T follicular helper cell (primary cell): ENCODE data around the gene LGALS8.
"Not testable (repeated sequence)": the region's sequence is repeated elsewhere in the genome, so short reads cannot be mapped to it uniquely, and the experiment has no call there.

Source experiments
- DNase-seq: peaks from one replicate; pipeline ENCODE4 v3.0.0-alpha.2; 2020; ENCODE audit warnings: low read depth
- total RNA-seq, 2 experiments: gene quantifications; one replicate each; lab custom pipeline; 2026; lab: John Stamatoyannopoulos, UW

LGALS8 gene
- total RNA-seq: 129 to 338 reads per million in 2 experiments

- DNase-seq: peak; percentile 80
Measured at GRCh38 chr1:236523704-236524141, at the start of gene LGALS8. TSS of gene LGALS8 (plus strand) at chr1:236523982. CDS start at chr1:236526071, 2,089 bp downstream.

- no peak for DNase-seq
Measured at GRCh38 chr1:236476019-236476418, 47.8 kb upstream of the LGALS8 start.

DNA sequence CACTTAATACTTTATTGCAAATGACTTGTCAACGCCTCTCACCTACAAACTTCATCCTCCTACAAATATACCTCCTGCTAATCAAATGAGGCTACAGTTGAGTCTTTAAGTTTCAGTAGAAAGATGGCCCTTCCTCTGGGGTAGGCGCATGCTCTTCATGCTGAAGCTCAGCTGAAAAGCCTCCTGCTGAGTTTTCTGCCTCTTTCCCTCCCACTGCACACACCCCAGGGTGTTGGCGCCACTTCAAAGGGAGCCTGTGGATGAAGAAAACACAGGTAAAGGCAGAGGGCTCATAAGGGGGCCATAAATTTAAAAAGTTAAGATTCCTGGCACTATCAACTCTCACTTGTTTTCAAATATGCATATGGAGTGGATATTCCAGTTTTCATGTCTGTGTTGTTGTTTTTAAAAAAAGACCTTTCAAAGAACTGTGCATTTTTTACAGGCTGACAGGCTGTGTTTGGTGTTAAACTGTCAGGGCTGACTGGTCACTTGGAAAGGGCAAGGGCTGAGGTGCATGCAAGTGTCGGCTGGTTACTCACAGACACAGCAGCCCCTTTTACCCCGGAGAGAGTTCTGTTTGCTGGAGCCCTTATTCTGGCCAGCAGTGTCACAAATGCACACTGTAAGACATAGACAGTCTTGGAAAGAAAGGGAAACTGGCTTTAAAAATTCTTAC lies 42.9 kb upstream of the LGALS8 start:
- no peak for DNase-seq

DNA sequence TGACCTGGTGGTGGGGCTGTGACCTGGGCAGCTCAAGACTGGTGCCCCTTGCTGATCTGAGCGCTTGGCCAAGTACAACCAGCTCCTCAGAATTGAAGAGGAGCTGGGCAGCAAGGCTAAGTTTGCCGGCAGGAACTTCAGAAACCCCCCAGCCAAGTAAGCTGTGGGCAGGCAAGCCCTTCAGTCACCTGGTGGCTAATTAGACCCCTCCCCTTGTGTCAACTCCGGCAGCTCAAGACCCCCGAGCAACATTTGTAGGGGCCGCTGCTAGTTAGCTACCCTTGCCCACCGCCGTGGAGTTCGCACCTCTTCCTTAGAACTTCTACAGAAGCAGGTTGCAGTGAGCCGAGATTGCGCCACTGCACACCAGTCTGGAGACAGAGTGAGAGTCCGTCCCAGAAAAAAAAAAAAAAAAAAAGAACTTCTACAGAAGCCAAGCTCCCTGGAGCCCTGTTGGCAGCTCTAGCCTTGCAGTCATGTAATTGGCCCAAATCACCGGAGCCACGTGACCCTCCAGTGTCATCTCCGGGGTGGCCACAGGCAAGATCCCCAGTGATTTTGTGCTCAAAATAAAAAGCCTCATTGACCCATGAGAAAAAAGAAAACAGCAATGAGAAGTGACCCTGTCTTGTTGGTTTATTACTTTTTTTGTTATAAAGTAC lies 39.3 kb upstream of the LGALS8 start:
- DNase-seq: no peak

GRCh38 chr1:236486356-236487002 lies 37.3 kb upstream of the LGALS8 start:
- no peak for DNase-seq

GRCh38 chr1:236489161-236489560 lies 34.6 kb upstream of the LGALS8 start:
- not testable (repeated sequence) for DNase-seq

GRCh38 chr1:236489710-236490377 lies 33.9 kb upstream of the LGALS8 start:
- DNase-seq: no peak

GRCh38 chr1:236491469-236492136 lies 32.2 kb upstream of the LGALS8 start:
- DNase-seq: no peak

DNA sequence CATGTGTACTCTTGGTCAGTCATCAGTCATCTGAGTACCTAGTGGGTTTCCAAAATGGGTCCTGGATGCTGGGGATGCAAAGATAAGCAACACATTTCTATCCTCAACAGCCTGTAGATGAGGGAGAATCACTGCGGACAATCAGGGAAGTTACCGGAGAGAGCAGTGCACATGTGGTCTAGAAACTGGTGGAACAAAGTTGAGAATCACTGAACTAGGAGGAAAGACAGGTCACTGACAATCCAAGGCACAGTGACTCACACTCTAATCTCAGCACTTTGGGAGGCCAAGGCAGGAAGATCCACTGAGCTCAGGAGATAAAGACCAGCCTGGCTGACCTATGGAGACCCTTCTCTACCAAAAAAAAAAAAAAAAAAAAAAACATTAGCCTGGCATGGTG lies 31.4 kb upstream of the LGALS8 start:
- DNase-seq: no peak

DNA sequence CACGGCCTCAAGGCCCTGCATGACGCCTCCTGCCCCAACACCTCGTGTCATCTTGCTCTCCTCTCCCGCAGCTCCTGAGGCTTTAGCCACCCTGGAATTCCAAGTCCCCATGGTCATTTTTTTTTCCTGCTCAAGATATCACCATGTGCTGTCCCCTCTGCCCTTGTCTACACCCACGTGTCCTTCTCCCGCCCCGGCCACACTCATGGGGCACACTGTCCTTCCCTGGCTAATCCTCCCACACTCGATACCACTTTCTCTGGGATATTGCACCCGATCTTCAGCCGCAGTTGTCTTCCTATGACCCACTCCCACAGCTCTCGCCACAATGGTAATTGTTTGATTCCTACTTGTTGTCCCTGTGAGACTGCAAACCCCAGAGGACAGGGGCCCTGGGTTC lies 29.7 kb upstream of the LGALS8 start:
- DNase-seq: no peak

GRCh38 chr1:236494586-236495466 lies 29.0 kb upstream of the LGALS8 start:
- no peak for DNase-seq

GRCh38 chr1:236495467-236496112 lies 28.2 kb upstream of the LGALS8 start:
- DNase-seq: no peak

- no peak for DNase-seq
Measured at GRCh38 chr1:236497908-236498307, 25.9 kb upstream of the LGALS8 start.

DNA sequence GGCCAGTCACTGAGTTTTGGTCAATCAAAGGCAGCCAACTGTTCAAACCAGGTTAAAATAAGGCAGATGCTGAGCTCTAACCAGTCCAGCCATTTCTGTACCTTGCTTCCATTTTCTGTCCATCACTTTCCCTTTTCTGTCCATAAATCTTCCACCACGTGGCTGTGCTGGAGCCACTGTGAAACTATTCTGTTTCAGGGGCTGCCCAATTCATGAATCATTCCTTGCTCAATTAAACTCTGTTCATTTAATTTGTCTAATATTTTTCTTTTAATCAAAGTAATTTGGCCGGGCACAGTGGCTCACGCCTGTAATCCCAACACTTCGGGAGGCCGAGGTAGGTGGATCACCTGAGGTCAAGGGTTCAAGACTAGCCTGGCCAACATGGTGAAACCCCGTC lies 22.7 kb upstream of the LGALS8 start:
- no peak for DNase-seq

DNA sequence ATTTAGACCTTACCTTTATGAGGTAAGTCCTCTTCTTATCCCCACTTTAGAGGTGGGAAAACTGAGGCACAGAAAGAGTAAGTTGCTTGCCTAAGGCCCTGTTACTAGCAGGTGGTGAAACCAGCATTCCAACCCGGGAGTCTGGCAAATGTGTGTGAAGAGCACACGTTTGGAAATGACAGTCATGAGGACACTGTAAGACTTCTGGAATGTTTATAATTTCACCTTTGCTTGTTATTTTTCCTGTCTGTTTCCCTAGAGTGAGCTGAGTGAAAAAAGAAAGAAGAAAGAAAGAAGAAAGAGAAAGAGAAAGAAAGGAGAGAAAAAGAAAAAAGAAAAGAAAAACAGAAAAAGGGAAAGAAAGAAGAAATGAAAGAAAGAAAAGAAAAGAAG lies 21.2 kb upstream of the LGALS8 start:
- DNase-seq: no peak

DNA sequence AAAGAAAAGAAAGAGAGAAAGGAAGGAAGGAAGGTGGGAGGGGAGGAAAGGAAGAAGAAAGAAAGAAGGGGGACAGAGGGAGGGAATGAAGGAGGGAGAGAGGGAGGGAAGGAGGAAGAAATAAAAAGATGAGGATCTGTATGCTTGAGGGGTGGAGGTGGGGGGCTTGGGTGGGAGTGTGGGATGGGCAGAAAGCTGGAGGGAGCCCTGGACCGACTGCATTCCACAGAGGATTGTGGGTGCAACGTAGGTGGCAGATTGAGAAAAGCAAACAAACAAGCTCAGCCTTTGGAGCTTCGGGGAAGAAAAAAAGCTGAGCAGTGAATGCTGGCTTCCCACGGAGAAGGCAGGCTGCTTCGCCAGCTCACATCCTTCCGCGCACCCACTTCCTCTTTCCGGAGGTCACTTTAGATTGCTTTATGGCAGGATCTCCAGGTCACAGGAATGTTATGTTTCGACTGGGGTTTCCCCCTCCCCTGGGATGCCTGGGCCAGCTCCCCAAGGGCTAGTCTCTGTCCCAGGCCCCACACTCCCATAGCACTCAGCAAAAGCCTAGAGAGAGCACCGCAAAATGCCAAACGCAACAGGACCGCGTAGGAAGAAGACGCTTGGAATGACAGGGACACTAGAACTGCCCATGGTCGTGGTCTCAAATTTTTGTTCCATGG lies 20.7 kb upstream of the LGALS8 start:
- DNase-seq: no peak

DNA sequence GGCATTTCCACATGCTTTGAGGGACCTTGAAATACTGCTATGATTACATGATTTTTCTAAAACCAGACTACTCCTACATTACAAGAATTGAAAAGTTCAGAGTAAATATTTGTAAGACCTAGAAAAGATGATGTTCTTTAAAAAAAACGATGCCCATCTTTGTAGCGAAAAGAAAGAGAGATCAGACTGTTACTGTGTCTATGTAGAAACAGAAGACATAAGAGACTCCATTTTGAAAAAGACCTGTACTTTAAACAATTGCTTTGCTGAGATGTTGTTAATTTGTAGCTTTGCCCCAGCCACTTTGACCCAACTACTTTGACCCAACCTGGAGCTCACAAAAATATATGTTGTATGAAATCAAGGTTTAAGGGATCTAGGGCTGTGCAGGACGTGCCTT lies 19.4 kb upstream of the LGALS8 start:
- DNase-seq: not testable (repeated sequence)

DNA sequence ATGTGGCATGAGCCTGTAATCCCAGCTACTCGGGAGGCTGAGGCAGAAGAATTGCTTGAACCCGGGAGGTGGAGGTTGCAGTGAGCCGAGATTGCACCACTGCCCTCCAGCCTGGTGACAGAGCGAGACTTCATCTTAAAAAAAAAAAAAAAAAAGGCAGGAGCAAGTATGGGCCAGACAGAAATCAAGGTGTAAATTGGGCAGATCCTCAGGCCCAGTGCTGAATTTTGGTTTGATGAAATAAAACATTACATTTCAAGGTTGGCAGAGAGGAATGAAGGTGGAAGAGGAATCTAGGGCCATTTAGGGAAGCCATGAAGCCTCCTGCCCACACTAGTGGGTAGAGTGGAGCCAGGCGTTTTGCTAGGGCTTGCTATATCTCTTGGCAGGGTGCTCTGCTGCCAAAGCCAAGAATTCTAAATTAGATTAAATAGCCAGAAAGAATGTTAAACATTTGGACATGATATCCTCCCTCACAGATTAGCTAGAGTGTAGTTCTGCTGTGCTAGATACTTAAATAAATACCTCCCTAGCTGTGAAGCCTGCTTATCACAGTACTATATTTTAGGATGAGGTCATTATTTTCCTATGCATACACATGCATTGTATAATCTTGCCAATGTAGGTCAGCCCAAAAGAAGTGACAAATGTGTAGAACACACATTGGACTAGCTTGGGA lies 16.6 kb upstream of the LGALS8 start:
- DNase-seq: no peak

- no peak for DNase-seq
Measured at GRCh38 chr1:236508593-236509027, 15.2 kb upstream of the LGALS8 start.
